Osteocyte (in vitro differentiated cells): ENCODE data around the gene EVI5L. TPM values are rescaled to one million over a fixed set of nuclear protein-coding genes. Genes with fewer than 3 reads are reported as not detected.
A peak's percentile ranks its signal among the peaks of the same experiment; 100 is the strongest.

Source experiments
- DNase-seq: peaks from one replicate; pipeline ENCODE4 v3.0.0; 2021; ENCODE audit warnings: mixed read lengths; ENCODE audit not compliant: unreplicated experiment; ENCODE audit errors: extremely low spot score
- H3K27ac Mint-ChIP-seq: one replicate; pipeline ENCODE4 v1.8.0; 2021; ENCODE audit warnings: mild to moderate bottlenecking, mixed read lengths; ENCODE audit not compliant: unreplicated experiment
- H3K27me3 Mint-ChIP-seq: one replicate; pipeline ENCODE4 v1.8.0; 2021; ENCODE audit warnings: mixed read lengths; ENCODE audit not compliant: unreplicated experiment
- H3K36me3 Mint-ChIP-seq: one replicate; pipeline ENCODE4 v1.8.0; 2021; ENCODE audit warnings: mixed read lengths; ENCODE audit not compliant: unreplicated experiment
- H3K4me1 Mint-ChIP-seq: one replicate; pipeline ENCODE4 v1.8.0; 2021; ENCODE audit warnings: mixed read lengths; ENCODE audit not compliant: unreplicated experiment
- H3K4me3 Mint-ChIP-seq: one replicate; pipeline ENCODE4 v1.8.0; 2021; ENCODE audit warnings: mild to moderate bottlenecking, moderate library complexity, mixed read lengths; ENCODE audit not compliant: unreplicated experiment
- H3K9me3 Mint-ChIP-seq: one replicate; pipeline ENCODE4 v1.8.0; 2021; ENCODE audit warnings: mixed read lengths; ENCODE audit not compliant: unreplicated experiment
- CTCF ChIP-seq: fragments of 200-600 bp; sonication (generic); IDR thresholded peaks from 2 replicates; pipeline ENCODE4 v1.5.0; 2021; ENCODE audit warnings: antibody characterized with exemption, mild to moderate bottlenecking, moderate library complexity
- total RNA-seq: library from RNA; stranded (reverse); gene quantifications from 2 replicates; pipeline ENCODE4 v1.2.1, GENCODE V29; 2021

Gene EVI5L
- total RNA-seq, 1 donor from 2014 or later = 27.6 TPM

GRCh38 chr19:7874076-7874896, 44.3 kb downstream of the EVI5L start, which contains the start of gene PRR36:
Gene PRR36 (minus strand): TSS chr19:7874390. CDS start chr19:7873689, 701 bp downstream.
- H3K27me3 Mint-ChIP-seq = peaks cover 27% of the 10 kb centered on the region
- no peaks in the 10 kb centered on the region for H3K36me3 Mint-ChIP-seq
- no peak for DNase-seq
- H3K4me3 Mint-ChIP-seq = peak within 1 kb of the TSS; percentile 72
- no peak for TF ChIP-seq CTCF
- peaks cover 23% of the 10 kb centered on the region for H3K4me1 Mint-ChIP-seq
- no peaks in the 10 kb centered on the region for H3K9me3 Mint-ChIP-seq
- H3K27ac Mint-ChIP-seq = no peak within 1 kb of the TSS

GRCh38 chr19:7874897-7875273, 44.9 kb downstream of the EVI5L start:
- no peak for DNase-seq
- Mint-ChIP-seq H3K27ac (no peak overlapping the region), H3K36me3 (no peaks in the 10 kb centered on the region), H3K4me1 (peaks cover 23% of the 10 kb centered on the region), H3K27me3 (peaks cover 27% of the 10 kb centered on the region), H3K9me3 (no peaks in the 10 kb centered on the region), H3K4me3 (peak overlapping the region; percentile 67)
- TF ChIP-seq CTCF = no peak

- DNase-seq = no peak
- no peak for TF ChIP-seq CTCF
- Mint-ChIP-seq H3K36me3 (no peaks in the 10 kb centered on the region), H3K9me3 (no peaks in the 10 kb centered on the region), H3K4me3 (no peak overlapping the region), H3K4me1 (peaks cover 7% of the 10 kb centered on the region), H3K27ac (no peak overlapping the region), H3K27me3 (peaks cover 22% of the 10 kb centered on the region)
These were observed 47.3 kb downstream of the EVI5L start for GRCh38 chr19:7877249-7877836.

GRCh38 chr19:7879111-7879807, 49.2 kb downstream of the EVI5L start:
- no peak for TF ChIP-seq CTCF
- Mint-ChIP-seq H3K4me1 (peaks cover 9% of the 10 kb centered on the region), H3K36me3 (no peaks in the 10 kb centered on the region), H3K4me3 (no peak overlapping the region), H3K27ac (no peak overlapping the region), H3K27me3 (peaks cover 15% of the 10 kb centered on the region), H3K9me3 (no peaks in the 10 kb centered on the region)
- no peak for DNase-seq

- no peak for TF ChIP-seq CTCF
- H3K36me3 Mint-ChIP-seq = no peaks in the 10 kb centered on the region
- H3K27me3 Mint-ChIP-seq = peaks cover 12% of the 10 kb centered on the region
- H3K9me3 Mint-ChIP-seq = no peaks in the 10 kb centered on the region
- peaks cover 7% of the 10 kb centered on the region for H3K4me1 Mint-ChIP-seq
- H3K27ac Mint-ChIP-seq = no peak overlapping the region
- DNase-seq = no peak
- H3K4me3 Mint-ChIP-seq = no peak overlapping the region
These were observed 49.8 kb downstream of the EVI5L start for GRCh38 chr19:7879836-7880235.
